GM06990 (cell line): ENCODE data around the gene TMEM222.
A peak's percentile ranks its signal among the peaks of the same experiment; 100 is the strongest.

Experiments used
- DNase-seq: peaks from one replicate; pipeline ENCODE4 v3.0.0-alpha.2; 2011; ENCODE audit not compliant: insufficient read length; ENCODE audit errors: extremely low read depth
- H3K27me3 ChIP-seq: replicated peaks from 2 replicates; pipeline ENCODE4 v1.6.0; 2011; ENCODE audit warnings: low read length; ENCODE audit not compliant: control insufficient read depth, insufficient read depth
- H3K36me3 ChIP-seq: 2 replicates; pipeline ENCODE4 v1.5.1; 2011; ENCODE audit warnings: low read length; ENCODE audit not compliant: control insufficient read depth, insufficient read depth
- H3K4me3 ChIP-seq: replicated peaks from 2 replicates; pipeline ENCODE4 v1.5.1; 2011; ENCODE audit warnings: low read depth, mild to moderate bottlenecking, control low read depth, low read length
- TF ChIP-seq, protein P1 (sequence below): IDR thresholded peaks from 2 replicates; pipeline ENCODE4 v1.5.1; 2011; ENCODE audit warnings: low read length, control low read depth, mild to moderate bottlenecking, inconsistent platforms; ENCODE audit not compliant: insufficient read depth, poor library complexity, severe bottlenecking

Gene TMEM222

DNA sequence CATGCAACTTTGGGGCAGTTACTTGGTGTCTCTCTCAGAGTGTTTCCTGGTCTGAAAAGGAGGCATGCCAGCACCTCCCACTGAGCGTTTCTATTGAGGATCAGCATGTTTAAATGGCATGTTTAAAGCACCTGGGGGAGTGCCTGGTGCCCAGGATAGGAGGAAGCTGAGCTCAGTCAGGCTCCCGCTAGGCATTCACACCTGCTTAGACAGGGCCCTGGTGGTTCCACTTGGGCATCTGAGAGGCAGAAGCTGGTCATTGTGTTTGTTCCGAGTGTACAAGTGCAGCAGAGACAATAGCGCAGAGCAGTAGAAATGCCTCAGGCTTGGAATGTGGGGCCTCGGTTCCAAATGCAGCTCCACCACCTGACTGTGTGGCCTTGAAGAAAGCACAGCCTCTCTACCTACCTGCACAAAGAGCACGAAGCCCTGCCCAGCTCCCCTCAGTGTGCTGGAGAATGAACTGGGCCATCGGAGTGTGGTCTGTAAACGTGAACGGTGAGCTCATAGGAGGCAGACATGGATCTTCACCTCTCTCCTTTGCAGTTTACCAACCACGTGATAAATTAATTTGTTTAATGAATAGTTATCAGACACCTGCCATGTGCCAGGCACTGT is 20.3 kb upstream of the TMEM222 start:
- H3K4me3 ChIP-seq: no peak overlapping the region
- H3K36me3 ChIP-seq: peaks cover 22% of the 10 kb centered on the region

DNA sequence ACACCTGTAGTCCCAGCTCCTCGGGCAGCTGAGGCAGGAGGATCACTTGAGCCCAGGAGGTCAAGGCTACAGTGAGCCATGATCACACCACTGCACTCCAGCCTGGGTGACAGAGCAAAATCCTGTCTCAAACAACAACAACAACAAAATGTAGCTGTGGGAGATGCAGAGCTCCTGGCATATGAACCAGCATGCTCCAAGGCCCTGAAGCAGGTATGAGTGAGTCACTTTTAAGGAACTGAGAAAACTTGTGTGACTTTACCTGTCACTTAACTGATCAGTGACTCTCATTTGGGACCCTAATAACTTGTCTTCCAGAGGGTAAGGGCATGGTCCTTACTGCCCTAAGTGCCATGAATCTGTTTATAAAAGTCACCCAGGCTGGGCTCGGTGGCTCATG is 19.4 kb upstream of the TMEM222 start:
- Histone ChIP-seq H3K4me3 (no peak overlapping the region), H3K36me3 (peaks cover 15% of the 10 kb centered on the region), H3K27me3 (no peaks in the 10 kb centered on the region)
- no peak for DNase-seq
- TF ChIP-seq, protein P1, sequence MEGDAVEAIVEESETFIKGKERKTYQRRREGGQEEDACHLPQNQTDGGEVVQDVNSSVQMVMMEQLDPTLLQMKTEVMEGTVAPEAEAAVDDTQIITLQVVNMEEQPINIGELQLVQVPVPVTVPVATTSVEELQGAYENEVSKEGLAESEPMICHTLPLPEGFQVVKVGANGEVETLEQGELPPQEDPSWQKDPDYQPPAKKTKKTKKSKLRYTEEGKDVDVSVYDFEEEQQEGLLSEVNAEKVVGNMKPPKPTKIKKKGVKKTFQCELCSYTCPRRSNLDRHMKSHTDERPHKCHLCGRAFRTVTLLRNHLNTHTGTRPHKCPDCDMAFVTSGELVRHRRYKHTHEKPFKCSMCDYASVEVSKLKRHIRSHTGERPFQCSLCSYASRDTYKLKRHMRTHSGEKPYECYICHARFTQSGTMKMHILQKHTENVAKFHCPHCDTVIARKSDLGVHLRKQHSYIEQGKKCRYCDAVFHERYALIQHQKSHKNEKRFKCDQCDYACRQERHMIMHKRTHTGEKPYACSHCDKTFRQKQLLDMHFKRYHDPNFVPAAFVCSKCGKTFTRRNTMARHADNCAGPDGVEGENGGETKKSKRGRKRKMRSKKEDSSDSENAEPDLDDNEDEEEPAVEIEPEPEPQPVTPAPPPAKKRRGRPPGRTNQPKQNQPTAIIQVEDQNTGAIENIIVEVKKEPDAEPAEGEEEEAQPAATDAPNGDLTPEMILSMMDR: no peak

More for the DNA sequence above, 20.3 kb upstream of the TMEM222 start:
- TF ChIP-seq, protein P1: no peak
- no peak for DNase-seq
- H3K27me3 ChIP-seq: no peaks in the 10 kb centered on the region

DNA sequence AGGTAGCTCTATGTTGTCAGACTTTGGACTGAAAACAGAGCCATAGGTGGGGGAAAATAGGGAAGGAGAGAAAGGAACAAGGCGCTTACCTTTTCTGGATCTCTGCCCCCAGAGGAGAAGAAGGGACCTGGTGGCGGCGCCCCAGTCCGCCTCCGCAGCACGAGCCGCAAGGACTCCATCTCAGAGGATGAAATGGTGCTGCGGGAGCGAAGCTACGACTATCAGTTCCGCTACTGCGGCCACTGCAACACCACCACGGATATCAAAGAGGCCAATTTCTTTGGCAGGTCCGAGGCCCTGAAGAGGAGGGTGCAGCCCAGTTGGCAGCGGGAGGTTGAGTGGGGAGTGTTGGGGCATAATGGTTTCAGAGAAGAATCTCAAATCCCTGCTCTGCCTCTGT is 18.5 kb upstream of the TMEM222 start:
- H3K4me3 ChIP-seq: no peak overlapping the region
- H3K36me3 ChIP-seq: peaks cover 11% of the 10 kb centered on the region
- H3K27me3 ChIP-seq: no peaks in the 10 kb centered on the region
- TF ChIP-seq, protein P1: no peak
- no peak for DNase-seq

- H3K27me3 ChIP-seq: no peaks in the 10 kb centered on the region
- peaks cover 6% of the 10 kb centered on the region for H3K36me3 ChIP-seq
- no peak overlapping the region for H3K4me3 ChIP-seq
- DNase-seq: no peak
- TF ChIP-seq, protein P1: no peak
These were observed 15.9 kb upstream of the TMEM222 start for GRCh38 chr1:27306071-27306470.

- Histone ChIP-seq H3K36me3 (no peaks in the 10 kb centered on the region), H3K27me3 (no peaks in the 10 kb centered on the region), H3K4me3 (no peak overlapping the region)
- TF ChIP-seq, protein P1: peak; percentile 2
- no peak for DNase-seq
These were observed 14.8 kb upstream of the TMEM222 start for GRCh38 chr1:27306892-27307761.
